ENCODE results near the gene MRPL22. TPM values are rescaled to one million over a fixed set of nuclear protein-coding genes. Genes with fewer than 3 reads are reported as not detected.

MRPL22 gene
- total and polyA plus RNA-seq, 2 of the 13 experiments (the other 11 are each of a cell fraction or from before 2014, with no cell fraction given): 66.8 to 84.8 TPM

DNA sequence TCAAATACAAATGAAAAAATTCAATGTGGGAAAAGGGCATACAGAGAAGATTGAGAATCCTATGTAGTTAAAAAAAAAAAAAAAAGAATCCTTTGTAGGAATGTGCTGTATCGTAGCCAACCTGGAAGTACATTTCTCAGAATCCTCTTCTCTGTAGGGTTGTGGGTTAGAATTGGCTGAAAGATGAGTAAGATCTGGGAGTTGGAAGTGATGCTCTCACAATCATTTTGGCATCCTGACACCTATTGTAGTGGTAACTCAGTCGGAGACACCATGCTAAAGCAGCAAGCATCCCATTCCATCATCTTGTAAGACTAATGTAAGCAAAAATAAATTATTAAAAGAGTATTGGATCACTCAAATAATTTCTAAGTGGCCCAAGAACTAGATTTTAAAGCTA lies 30.6 kb downstream of the MRPL22 start (continued):
- TF ChIP-seq, protein P1, sequence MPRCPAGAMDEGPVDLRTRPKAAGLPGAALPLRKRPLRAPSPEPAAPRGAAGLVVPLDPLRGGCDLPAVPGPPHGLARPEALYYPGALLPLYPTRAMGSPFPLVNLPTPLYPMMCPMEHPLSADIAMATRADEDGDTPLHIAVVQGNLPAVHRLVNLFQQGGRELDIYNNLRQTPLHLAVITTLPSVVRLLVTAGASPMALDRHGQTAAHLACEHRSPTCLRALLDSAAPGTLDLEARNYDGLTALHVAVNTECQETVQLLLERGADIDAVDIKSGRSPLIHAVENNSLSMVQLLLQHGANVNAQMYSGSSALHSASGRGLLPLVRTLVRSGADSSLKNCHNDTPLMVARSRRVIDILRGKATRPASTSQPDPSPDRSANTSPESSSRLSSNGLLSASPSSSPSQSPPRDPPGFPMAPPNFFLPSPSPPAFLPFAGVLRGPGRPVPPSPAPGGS (CRISPR knock-in tag; IDR thresholded peaks at IDR 0.05): no peak
- TF ChIP-seq TARDBP (CRISPR knock-in tag; IDR thresholded peaks at IDR 0.05): no peak

DNA sequence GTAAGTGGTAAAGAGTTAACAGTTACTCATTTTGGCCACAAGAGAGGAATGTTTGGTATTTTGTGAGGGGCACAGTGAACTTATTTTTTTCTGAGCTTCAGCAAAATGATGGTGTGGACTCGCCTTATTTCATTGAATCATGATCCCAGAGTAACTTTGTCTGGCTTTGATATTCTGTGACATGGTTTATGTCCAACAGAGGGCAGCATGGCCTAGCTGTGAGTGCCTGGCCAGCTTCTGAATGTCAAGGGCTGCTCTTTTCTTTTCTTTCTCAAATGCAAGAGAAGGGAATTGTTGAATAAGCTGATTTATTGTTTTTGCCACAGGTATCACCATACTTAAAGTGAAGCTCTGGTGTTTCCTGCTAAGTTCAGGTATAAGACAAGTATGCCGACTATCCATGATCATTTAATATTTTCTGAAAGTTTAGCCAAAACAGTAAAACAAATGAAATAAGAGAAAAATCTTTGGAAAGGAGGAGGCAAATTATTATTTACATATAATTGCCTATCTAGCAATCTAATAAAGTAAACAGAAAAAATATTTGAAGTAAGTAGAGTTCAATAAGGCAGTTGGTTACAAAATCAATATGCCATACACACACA lies 31.7 kb downstream of the MRPL22 start:
- FAIRE-seq (peak; percentile 87), ATAC-seq (peak; percentile 66), DNase-seq (ENCODE audit: low spot score) (peak; percentile 35)
- TF ChIP-seq RAD21 (CRISPR knock-in tag; IDR thresholded peaks at IDR 0.05) (peak; percentile 54; the same call in 1 of the 2 replicates), ZFP62 (CRISPR knock-in tag; IDR thresholded peaks at IDR 0.05) (no peak), JUNB (CRISPR knock-in tag; IDR thresholded peaks at IDR 0.05; ENCODE audit: borderline replicate concordance) (no peak), HNF4G (IDR thresholded peaks at IDR 0.05; ENCODE audit: borderline replicate concordance, low read depth, low read length) (no peak), HNF4G (CRISPR knock-in tag; IDR thresholded peaks at IDR 0.05; ENCODE audit: borderline replicate concordance, low read depth) (no peak), STAG1 (CRISPR knock-in tag; IDR thresholded peaks at IDR 0.05) (peak; percentile 72), ZSCAN31 (CRISPR knock-in tag; IDR thresholded peaks at IDR 0.05; ENCODE audit: low read depth) (no peak), TEAD3 (CRISPR knock-in tag; optimal IDR thresholded peaks at IDR 0.05; ENCODE audit: borderline replicate concordance) (peak; percentile 8), XRCC5 (optimal IDR thresholded peaks at IDR 0.05; ENCODE audit: low read length) (no peak), SMC3 (IDR thresholded peaks at IDR 0.05; ENCODE audit: low read length) (peak; percentile 67)
- TF ChIP-seq, protein P2, sequence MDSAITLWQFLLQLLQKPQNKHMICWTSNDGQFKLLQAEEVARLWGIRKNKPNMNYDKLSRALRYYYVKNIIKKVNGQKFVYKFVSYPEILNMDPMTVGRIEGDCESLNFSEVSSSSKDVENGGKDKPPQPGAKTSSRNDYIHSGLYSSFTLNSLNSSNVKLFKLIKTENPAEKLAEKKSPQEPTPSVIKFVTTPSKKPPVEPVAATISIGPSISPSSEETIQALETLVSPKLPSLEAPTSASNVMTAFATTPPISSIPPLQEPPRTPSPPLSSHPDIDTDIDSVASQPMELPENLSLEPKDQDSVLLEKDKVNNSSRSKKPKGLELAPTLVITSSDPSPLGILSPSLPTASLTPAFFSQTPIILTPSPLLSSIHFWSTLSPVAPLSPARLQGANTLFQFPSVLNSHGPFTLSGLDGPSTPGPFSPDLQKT (CRISPR knock-in tag; IDR thresholded peaks at IDR 0.05; ENCODE audit: borderline replicate concordance): no peak
- TF ChIP-seq, protein P3, sequence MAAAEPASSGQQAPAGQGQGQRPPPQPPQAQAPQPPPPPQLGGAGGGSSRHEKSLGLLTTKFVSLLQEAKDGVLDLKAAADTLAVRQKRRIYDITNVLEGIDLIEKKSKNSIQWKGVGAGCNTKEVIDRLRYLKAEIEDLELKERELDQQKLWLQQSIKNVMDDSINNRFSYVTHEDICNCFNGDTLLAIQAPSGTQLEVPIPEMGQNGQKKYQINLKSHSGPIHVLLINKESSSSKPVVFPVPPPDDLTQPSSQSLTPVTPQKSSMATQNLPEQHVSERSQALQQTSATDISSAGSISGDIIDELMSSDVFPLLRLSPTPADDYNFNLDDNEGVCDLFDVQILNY (CRISPR knock-in tag; conservative IDR thresholded peaks at IDR 0.05): no peak
- TF ChIP-seq, protein P4, sequence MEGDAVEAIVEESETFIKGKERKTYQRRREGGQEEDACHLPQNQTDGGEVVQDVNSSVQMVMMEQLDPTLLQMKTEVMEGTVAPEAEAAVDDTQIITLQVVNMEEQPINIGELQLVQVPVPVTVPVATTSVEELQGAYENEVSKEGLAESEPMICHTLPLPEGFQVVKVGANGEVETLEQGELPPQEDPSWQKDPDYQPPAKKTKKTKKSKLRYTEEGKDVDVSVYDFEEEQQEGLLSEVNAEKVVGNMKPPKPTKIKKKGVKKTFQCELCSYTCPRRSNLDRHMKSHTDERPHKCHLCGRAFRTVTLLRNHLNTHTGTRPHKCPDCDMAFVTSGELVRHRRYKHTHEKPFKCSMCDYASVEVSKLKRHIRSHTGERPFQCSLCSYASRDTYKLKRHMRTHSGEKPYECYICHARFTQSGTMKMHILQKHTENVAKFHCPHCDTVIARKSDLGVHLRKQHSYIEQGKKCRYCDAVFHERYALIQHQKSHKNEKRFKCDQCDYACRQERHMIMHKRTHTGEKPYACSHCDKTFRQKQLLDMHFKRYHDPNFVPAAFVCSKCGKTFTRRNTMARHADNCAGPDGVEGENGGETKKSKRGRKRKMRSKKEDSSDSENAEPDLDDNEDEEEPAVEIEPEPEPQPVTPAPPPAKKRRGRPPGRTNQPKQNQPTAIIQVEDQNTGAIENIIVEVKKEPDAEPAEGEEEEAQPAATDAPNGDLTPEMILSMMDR (CRISPR knock-in tag; IDR thresholded peaks at IDR 0.05): peak; percentile 76
- no peaks in the 10 kb centered on the region for H3K9me3 ChIP-seq (ENCODE audit: low read length)
- POLR2A ChIA-PET: no interaction called here
- WGBS (ENCODE audit: low lambda C conversion rate): 72% methylated on average over 2 of the region's 2 CpGs
- peaks cover 19% of the 10 kb centered on the region for H3K4me1 ChIP-seq (ENCODE audit: insufficient read depth, low read length)
- H3K27me3 ChIP-seq (ENCODE audit: control insufficient read depth in 1 of 2, insufficient read depth in 2 of 2, low read length in 2 of 2): no peaks in the 10 kb centered on the region
- H3K4me2 ChIP-seq (ENCODE audit: low read depth, low read length): no peak overlapping the region
- no peak overlapping the region for H3K9ac ChIP-seq (ENCODE audit: insufficient read depth, low read depth, low read length)
- in situ Hi-C loops (cut with HindIII; ENCODE audit: extremely low pct_ligation_motif_present, low pct_unique_long_range_greater_than_20kb) (loop anchor here (10.0 kb wide), 1 partner anchor 52 kb away; no protein-coding TSS in a partner anchor), intact Hi-C loops (cut with micrococcal nuclease; ENCODE audit: unreplicated experiment) (loop anchor here (1.0 kb wide), 2 partner anchors 32 to 56 kb away; no protein-coding TSS in a partner anchor)
- H3K36me3 ChIP-seq (replicated peaks in 1 of 2; ENCODE audit: control insufficient read depth in 1 of 2, insufficient read depth in 2 of 2, low read length in 2 of 2): peaks cover 0 to 11% of the 10 kb centered on the region in 2 experiments; a peak in 4 of 5 replicates
- CTCF ChIA-PET (ENCODE audit: low intra/inter-chr PET ratio, low total read pairs): interaction anchor here (2.6 to 3.3 kb wide), 2 partner anchors 31 to 55 kb away, joined by 16 to 17 read pairs; no protein-coding TSS in a partner anchor
- no TSS peak for BruUV-seq (replicated peaks)
- H3K27ac ChIP-seq (ENCODE audit: extremely low read length, insufficient read depth, low read length): no peak overlapping the region
- no peak overlapping the region for H2AFZ ChIP-seq (ENCODE audit: low read length)
- no peaks in the 10 kb centered on the region for H4K20me1 ChIP-seq (ENCODE audit: insufficient read depth, low read length)
- no peak overlapping the region for H3K4me3 ChIP-seq (replicated peaks in 1 of 3; ENCODE audit: insufficient read depth in 1 of 3, low read depth in 2 of 3, low read length in 3 of 3)
- no peaks in the 10 kb centered on the region for H3K79me2 ChIP-seq (ENCODE audit: insufficient read depth, low read length)
